Smooth muscle cell of the brain vasculature (primary cell): Measurements from ENCODE around the gene TRIM42.
A peak's percentile ranks its signal among the peaks of the same experiment; 100 is the strongest.

ENCODE experiments used
- DNase-seq: peaks from one replicate; pipeline ENCODE4 v3.0.0-alpha.2; 2012; ENCODE audit warnings: low read depth, low spot score

Gene TRIM42

DNA sequence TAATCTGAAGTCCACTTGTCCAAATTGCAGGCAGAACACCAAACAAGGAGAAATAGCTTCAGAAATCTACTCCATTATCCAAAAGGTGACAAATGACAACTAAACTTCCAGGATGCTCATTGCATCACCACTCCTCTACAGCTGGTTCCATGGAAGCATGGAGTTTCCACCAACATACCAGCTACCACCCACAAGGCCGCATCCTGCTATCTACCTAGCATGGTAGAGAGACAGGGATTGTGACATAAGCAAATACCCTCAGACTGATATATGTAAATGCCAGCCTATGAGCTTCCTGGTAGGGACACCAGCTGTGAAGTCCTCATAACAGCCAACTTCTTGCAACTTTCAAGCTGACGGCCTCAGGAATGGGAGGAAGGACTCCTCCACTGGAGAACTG, at the start of gene TRIM42:
Gene TRIM42, plus strand, starts transcription at position 301 of the 400 bp plus-strand sequence. CDS start 166 bp downstream, outside the sequence.
- no peak for DNase-seq

DNA sequence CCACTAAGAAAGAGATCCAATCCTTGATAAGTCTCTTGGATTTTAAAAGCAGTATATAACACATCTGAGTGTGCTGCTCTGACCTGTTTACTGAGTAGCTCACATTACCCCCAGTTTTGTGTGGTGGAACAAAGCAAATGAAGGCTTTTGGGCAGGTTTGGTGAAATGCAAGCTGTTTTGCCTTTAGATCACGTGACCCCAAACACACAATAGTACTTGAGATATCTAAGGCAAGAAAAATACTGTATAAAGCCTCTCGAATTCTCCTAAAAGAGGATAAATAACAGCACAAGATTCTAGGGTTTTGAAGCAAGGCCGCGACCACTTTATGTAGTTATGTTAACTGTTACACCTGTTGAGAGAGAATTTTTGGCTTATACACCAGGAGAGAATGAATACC, 49.3 kb upstream of the TRIM42 start:
- DNase-seq: no peak

DNA sequence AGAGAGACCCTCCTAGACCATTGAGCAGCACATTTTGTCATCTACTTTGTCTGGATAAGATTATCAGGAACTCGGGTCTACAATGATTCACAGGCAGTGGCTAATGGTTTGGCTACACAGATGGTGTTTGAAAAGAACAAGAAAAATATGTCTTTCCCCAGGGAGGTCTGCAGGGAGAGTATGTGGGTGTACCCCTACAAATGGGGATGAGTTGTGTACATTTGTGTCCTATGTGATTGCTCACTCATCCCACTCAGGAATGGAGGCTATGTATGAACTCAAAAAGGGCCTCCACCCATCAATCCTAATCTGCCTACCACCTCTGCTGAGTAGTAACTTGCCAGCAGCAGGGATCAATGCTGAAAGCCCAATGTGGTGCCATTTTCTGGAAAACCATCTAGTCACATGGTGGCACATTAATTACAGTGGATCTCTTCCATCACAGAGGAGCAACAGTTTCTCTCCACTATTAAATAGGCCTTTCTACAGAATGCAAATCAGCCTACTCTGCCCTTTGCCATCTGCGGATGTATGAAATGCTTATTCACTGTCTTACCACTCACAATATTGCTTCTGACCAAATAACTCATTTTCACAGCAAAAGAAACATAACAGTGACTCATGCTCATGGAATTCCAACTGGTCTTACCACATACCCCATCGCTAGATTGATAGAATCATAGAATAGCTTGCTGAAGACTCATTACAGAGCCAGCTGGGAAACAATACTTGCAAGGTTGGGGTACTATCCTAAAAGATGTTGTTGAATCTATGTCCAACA, 48.3 kb upstream of the TRIM42 start:
- peak; percentile 73 for DNase-seq

DNA sequence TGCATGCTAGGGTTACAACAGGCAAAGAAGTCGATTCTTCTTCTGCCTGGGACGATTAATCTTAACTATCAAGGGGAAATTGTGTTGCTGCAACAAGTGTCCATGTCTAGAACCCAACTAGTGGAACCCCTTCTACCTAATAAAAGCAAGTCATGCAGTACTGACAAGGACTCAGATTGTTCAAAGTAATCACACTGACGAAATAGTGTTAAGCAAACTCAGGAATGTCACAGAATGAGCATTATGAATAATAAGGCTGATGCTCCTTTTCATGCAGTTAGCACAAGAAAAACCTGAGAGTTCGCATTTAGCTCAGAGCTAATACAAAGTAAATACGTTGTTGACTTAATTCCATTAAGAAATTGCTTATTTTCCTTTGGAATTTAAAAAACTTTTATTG, 47.5 kb upstream of the TRIM42 start:
- DNase-seq: no peak

DNA sequence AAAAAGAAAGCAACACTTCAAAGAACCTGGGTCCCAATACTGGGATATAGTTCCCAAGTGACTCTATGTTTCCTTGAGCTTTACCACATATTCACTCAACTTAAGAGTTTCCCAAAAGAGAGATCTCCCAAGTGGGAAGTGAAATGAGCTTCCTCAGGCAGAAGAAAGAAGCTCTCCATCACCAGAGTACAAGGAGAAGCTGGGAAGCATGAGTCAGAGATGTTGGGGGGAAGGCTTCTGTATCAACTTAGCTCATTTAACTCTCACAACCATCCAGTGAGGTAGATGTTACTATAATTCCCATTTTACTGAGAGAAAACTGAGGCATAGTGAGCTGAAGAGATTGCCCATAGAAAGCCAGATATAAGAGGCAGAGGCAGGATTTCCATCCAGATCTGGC, 47.0 kb upstream of the TRIM42 start:
- no peak for DNase-seq

DNA sequence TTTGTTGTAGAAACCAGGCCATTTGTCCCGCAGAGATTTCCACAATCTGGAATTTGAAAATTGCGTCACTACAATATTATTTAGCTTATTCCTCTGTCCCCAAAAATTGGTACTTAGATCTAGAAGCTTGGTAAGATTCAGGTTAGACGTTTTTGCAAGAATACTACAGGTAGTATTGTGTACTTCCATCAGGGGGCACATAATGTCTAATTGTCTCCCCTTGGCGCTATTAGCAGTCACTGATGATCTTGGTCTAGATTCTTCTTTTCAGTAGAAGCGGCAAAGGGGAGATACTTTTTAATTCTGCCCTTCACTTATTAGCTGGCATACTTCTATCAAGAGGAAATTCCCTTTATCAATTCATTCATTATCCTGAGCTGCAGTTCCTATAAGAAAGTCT, 42.6 kb upstream of the TRIM42 start:
- no peak for DNase-seq

DNA sequence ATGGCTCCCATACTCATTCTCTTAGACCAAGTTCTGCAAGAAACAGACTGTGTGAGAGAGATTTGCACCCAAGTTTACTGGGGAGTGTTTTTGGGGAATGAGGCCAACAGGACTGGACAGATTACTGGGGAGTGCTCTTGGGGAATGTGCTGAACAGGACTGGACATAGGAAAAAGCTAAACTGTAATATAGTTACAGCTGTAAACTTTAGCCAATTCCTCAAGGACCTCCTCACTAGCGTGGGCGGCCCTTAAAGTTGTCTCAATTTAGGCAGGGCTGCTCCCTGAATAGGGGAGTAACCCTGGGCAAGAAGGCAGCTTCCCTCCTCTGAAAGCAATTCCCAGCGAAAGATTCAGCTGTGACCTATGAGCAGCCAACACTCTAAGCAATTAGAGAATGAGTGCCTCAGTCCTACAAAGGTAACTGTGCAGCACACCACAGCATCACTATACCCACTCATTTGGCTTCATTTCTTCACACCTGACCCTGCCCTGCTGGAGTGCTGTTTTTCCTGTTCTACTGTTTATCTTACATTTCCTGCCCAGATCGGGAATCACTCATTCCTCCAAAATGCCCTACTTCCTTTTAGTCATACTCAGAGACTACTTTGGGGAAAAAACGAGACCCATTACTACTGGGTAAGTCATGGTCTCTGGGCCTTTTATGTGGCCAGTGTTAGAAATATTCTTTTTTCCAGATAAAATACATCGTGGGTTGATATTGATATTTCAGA, 41.3 kb upstream of the TRIM42 start:
- no peak for DNase-seq

DNA sequence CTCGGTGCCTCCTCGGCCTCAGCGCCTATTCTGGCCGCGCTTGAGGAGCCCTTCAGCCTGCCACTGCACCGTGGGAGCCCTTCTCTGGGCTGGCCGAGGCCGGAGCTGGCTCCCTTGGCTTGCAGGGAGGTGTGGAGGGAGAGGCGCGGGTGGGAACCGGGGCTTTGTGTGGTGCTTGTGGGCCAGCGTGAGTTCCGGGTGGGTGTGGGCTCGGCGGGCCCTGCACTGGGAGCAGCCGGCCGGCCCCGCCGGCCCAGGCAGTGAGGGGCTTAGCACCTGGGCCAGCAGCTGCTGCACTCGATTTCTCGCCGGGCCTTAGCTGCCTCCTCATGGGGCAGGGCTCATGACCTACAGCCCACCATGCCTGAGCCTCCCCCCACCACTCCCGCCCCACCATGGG, 26.6 kb upstream of the TRIM42 start:
- no peak for DNase-seq

DNA sequence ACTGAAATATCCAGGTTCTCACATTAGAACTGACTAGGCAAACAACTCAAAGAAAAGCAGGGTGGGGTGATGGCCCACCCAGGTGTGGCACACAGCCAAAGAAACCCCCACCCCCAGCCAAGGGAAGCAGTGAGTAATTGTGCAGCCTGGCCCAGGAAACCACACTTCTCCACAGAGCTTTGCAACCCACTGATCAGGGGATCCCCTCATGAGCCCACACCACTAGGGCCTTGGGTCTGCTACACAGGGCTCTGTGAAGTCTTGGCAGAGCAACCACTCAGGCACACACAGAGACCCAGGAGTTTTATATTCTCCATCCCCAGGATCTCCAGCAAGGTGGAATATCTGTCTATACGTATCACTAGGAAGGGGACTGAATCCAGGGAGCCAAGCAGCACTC, 22.2 kb upstream of the TRIM42 start:
- no peak for DNase-seq

DNA sequence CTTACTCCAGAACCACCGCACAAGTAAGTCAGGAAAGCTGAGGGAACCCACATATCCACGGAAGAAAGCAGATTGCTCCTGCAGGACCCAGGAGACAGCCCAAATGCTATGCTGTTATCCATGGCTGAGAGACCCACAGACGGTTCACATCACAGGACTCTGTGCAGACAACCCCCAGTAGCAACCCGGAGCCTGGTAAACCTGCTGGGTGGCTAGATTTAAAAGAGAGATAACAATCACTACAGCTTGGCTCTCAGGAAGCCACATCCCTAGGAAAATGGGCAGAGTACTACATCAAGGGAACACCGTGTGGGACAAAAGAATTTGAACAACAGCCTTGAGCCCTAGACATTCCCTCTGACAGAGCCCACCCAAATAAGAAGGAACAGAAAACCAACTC, 13.8 kb upstream of the TRIM42 start:
- no peak for DNase-seq

DNA sequence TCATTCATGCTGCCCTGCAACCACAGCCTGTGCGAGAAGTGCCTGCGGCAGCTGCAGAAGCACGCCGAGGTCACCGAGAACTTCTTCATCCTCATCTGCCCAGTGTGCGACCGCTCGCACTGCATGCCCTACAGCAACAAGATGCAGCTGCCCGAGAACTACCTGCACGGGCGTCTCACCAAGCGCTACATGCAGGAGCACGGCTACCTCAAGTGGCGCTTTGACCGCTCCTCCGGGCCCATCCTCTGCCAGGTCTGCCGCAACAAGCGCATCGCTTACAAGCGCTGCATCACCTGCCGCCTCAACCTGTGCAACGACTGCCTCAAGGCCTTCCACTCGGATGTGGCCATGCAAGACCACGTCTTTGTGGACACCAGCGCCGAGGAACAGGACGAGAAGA, 4.7 kb downstream of the TRIM42 start:
- DNase-seq: no peak

DNA sequence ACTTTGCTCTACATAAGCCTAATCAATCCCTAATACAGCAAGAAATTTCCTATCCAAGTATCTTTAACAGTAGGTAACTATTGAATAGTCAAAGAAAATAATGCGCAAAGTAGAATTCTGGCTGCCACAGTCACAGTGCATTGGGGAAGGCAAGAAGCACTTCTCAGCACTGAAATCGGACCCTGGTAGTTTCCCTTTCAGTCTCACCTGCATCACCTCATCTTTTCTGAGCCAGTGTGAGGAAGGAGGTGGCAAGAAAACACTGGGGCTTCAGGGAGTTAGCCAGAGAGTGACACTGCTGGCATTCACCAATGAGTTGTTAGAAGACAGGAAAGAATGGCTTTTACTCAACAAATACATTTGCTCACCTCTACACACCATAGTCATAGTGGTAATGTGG, 8.3 kb downstream of the TRIM42 start:
- no peak for DNase-seq

DNA sequence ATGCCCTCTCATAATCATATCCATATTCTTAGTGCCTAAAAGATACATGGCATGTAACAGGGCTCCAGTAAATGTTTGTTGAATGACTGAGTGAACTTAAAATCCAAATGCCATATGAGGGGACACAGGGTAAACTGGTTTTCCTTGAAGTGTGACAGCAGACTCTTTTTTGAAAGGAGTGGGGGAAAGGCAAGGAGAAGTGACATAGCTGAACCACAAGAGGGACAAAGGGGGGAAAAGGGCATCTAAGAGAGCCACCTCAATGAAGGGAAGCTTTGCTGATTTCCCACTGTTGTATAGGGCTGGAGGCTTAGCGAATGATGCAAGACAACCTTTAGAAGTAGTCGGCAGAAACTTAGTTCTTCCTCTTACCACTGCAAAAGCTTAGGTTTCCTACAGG, 9.1 kb downstream of the TRIM42 start:
- no peak for DNase-seq

DNA sequence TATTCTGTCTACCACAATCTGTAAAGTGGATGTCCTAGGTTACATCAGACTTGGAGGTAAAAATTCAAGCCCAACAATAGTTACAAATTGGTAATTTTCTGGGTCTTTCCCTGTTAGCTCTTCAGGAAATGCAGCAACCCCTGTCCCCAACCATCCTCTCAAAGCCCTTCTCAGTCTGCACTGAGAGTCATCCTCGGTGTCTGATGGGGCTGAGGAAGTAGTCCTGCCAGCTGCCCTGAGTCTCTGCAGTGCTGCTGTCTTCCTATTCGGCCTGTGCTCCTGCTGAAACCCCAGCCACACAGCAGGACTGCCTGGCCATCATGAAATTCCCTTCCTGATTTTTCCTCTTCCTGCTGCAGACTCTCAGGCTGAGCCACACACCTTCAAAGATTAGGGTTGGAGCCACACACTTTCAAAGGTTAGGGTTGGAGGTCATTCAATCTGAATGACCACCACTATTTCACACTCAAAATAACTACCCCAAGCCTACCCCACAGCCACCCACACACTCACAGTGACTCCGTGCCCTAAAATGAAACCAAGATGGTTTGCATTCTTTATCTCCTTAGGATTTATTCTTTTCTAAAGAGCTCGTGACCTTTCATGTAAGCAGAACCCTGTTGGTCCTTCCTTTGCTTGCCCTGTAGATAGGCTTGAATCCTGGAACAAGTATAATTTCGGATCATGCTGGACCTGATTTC, 17.6 kb downstream of the TRIM42 start:
- DNase-seq: no peak

DNA sequence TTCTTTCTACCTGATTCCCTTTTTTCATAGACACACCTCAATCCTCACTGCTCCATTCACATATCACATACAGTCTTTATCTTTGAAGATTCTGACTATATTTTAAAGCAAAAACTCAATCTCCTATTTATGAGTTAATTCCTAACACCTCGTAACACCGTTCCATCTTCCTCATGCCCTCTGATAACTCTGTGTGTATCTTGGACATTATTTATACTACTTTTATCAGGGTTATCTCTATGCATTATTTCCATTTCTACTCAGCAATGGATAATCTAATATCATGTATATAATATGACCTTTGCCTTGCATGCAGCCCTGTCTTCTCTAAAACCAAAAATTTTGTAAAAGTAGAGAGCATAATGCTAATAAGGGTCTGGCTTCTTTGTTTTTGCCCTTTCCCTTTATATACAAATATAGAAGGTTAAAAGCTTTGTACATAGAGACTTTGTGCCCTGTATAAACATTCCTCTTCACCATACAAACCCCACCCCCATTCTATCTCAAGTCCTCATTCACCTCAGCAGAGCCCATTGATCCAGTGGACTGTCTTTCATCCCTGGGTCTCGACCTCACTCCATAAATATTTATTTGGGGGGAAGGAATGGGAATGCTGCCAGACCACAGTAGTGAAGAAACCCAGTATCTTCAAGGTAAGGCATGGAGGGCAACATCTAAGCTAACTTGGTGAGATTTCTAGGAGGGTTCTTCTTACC, 21.8 kb downstream of the TRIM42 start:
- no peak for DNase-seq

DNA sequence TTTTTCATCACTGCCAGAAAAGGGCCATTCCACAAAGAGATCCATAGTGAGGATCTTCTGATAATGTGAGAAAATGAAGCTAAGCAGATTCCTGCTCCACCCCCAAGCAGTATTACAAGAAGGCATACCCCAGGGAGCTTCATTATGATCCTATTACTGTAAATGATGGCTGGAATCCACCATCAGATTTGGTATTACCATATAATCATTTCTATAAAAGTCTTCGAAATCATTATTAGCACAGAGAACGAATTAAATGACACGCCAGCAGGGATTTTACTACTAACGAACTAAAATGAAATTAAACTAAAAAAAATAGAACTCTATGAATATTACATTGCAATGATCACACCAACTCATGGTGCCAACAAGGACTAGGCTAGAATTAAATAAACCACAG, 24.4 kb downstream of the TRIM42 start:
- no peak for DNase-seq

DNA sequence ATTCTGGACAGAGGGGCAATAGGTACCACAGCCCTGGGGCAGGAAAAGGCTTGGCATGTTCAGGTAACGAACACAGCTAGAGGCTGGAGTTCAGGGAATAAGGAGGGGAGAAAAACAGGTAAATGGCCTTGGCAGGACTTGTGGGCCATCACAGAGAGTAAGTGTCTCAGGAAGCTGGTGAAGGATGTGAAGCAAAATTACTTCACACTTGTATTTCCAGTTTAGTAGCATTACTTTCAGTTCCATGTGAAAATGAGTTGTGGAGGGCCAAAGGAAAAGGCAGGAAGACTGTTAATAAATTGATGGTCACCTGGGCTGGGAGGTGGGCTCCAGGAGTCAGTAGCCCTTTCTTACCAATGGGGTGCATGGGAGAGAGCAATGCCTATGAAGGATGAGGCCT, 25.6 kb downstream of the TRIM42 start:
- DNase-seq: no peak

DNA sequence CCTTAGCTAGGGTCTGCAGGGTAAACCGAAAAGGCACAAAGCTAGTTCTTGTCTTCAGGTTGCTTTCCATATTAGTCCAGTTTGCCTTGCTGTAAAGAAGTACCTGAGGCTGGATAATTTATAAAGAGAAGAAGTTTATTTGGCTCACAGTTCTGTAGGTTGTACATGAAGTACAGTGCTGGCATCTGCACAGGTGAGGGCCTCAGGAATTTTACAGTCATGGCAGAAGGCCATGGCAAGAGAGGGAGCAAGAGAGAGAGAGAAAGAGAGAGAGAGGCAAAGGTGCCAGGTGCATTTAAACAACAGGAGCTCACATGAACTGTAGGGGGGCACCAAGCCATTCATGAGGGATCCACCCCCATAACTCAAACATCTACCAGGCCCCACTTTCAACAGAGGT, 26.9 kb downstream of the TRIM42 start:
- DNase-seq: no peak

DNA sequence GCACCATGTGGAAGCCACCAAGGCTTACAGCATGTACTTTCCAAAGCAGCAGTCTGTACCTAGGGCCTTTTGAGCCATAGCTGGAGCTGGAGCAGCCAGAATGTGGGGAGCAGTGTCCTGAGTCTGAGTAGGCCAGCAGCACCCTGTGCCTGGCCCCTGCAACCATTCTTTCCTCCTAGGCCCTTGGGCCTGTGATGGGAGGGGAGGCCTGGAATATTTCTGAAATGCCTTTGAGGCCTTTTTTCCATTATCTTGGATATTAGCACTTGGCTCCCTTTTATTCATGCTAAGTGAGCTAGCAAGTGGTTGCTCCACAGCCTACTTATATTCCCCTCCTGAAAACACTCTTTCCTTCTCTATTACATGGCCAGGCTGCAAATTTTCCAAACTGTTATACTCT, 28.1 kb downstream of the TRIM42 start:
- no peak for DNase-seq

DNA sequence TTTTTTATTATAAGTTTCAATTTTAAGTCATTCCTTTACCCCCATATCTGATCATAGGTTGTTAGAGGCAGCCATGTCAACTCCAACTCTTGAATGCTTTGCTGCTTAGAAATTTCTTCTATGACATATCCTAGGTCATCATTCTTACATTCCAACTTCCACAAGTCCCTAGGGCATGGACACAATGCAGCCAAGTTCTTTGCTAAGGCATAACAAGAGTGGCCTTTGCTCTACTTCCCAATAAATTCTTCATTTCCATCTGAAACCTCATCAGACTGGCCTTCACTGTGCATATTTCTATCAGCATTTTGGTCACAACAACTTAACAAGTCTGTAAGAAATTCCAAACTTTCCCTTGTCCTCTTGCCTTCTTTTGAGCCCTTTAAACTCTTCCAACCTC, 28.5 kb downstream of the TRIM42 start:
- DNase-seq: no peak

DNA sequence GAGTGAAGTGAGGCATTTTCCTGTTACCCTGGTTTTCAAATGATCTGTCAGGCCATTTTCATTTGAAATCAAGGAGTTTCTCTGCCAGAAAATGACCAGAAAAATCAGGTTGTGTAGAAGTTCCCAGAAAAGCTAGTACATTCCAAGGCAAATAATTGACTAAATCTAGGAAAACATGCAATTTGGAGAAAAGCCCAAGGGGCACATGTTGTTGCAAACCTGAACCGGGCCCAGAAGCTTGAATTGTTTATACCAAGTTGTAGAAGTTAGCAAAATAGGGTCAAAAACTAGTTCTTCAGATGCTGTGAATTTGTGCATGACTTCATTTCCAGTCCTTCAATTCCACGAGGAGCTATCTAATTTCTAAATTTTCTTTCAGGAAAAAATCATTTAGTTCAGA, 31.0 kb downstream of the TRIM42 start:
- no peak for DNase-seq

DNA sequence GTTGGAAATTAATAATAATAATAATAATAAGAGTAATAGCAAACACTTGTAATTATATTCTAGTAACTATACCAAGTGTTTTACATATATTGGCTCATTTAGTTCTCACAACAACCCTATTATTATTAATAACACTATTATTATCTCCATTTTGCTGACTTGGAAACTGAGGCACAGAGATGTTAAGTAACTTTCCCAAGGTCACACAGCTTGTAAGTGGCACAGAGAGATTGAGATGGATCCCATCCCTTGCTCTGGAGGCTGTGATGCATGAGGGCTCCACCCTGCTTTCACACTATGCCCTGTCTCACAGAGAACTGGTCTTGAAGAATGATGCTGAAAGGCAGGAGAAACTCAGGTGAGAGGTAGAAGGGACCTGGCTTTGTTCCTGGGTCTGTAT, 31.9 kb downstream of the TRIM42 start:
- DNase-seq: no peak
